ENCODE results near the gene KIF21A.

KIF21A gene

GRCh38 chr12:39272871-39273655 is 169.9 kb downstream of the KIF21A start:
- no peak for DNase-seq (ENCODE audit: low read depth in 2 of 2)

- no peak for DNase-seq (ENCODE audit: low read depth in 2 of 2)
These were observed 173.4 kb downstream of the KIF21A start for GRCh38 chr12:39269492-39269891.

- no peak for DNase-seq (ENCODE audit: low read depth in 2 of 2)
These were observed 175.0 kb downstream of the KIF21A start for GRCh38 chr12:39267886-39268285.

GRCh38 chr12:39252628-39253027 is 190.3 kb downstream of the KIF21A start:
- no peak for DNase-seq (ENCODE audit: low read depth in 2 of 2)

Measured in stimulated activated CD8-positive, alpha-beta memory T cell treated with anti-CD3 and anti-CD28 coated beads, Interleukin-7, amount 100 ng/mL, for 4 hours (primary cell).